WI38 (cell line): ENCODE results near the gene HLA-DOB.

ENCODE experiments used
- H3K4me3 ChIP-seq: 2 replicates; pipeline ENCODE4 v1.5.1; 2011; ENCODE audit warnings: low read depth, mild to moderate bottlenecking, control low read depth, low read length
- CTCF ChIP-seq: IDR thresholded peaks from 2 replicates; pipeline ENCODE4 v1.5.1; 2012; ENCODE audit warnings: low read depth, mild to moderate bottlenecking, control low read depth, low read length

Gene HLA-DOB

DNA sequence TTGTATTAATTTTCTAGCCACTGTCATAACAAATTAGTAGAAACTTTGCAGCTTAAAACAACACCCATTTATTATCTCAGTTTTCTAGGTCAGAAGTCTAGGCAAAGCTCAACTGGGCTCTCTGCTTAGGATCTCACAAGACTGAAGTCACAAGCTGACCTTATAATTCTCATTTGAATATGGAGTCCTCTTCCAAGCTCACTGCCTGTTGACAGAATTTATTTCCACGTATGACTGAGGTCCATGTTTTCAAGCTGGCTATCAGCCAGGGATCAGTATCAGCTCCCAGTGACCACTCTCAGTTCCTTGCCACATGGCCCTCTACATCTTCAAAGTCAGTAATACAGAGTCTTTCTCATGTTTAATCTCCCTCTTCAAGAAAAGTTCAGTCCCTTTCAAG lies 41.7 kb downstream of the HLA-DOB start:
- no peak for TF ChIP-seq CTCF
- no peak overlapping the region for H3K4me3 ChIP-seq

DNA sequence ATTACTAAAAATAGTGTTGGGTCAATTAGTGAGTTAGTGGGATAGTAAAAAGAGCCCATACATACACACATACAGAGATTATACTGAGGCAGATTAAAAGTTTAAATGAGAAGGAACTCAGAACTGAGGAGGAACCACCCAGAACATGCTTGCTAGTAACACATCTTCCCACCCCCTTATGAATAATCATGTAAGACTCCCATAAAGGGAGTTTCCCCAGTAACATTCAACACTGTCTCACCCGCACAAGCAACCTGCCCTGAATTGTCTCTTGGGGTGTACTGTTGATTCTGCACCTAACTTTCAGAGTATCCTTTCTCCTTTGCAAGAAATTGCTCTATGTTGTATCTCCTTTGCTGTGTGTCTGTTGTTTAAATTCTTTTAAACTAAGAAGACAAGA lies 42.4 kb downstream of the HLA-DOB start:
- no peak for TF ChIP-seq CTCF
- H3K4me3 ChIP-seq: no peak overlapping the region

DNA sequence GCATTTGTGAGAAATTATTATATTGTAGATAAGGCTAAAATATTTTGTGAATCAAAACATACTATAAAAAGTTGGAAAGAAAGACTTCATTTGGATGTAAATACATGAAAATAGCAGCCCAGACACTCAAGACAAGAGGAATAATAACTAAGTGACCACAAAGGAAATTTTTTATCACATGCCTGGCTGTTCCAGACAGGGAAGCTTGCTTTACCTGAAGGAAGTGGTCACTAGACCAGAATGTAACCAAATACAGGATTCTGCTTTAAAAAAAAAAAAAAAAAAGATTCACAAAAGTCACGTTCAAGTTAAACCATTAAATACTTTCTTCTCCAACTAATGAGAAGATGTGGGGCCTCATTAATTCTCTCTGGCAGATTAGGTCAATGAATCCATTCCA lies 44.1 kb downstream of the HLA-DOB start:
- no peak overlapping the region for H3K4me3 ChIP-seq
- no peak for TF ChIP-seq CTCF

DNA sequence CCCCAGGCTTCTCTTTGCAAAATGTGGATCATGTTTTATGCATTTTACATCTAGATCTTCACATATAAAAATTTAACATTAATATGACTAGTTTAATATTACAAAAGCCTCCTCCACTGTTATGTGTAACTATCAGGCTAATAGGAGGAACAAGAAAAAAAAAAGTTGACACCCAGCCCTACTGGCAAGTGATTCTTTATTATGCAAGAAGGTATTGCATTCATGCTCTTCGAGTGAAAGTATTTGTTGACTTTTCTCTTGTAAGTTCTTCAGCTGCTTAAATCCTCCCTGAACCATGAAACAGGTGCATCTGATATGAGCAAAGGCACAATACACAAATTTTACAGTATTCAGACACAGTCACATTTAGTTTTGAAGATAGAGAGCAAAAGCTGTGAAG lies 52.8 kb downstream of the HLA-DOB start:
- no peak for TF ChIP-seq CTCF
- H3K4me3 ChIP-seq: no peak overlapping the region

GRCh38 chr6:32763421-32763820 lies 53.4 kb downstream of the HLA-DOB start, which contains the start of gene HLA-DQB2:
Gene HLA-DQB2, minus strand, starts transcription at chr6:32763532. Its CDS starts 62 bp downstream, at chr6:32763470.
- no peak for TF ChIP-seq CTCF
- H3K4me3 ChIP-seq: no peak within 1 kb of the TSS
